DOHH2 (cell line): ENCODE measurements around the gene FUT8.

Experiments used
- H3F3A ChIP-seq: fragments of 200-600 bp; sonication (generic), shearing (Covaris generic); 2 replicates; pipeline ENCODE4 v1.6.0; 2016; ENCODE audit warnings: antibody characterized with exemption, mild to moderate bottlenecking; ENCODE audit not compliant: control insufficient read depth, insufficient read depth
- H3K27ac ChIP-seq: fragments of 200-600 bp; sonication (generic); 2 replicates; pipeline ENCODE4 v1.5.1; 2014; ENCODE audit warnings: low read depth, mild to moderate bottlenecking, low read length, moderate library complexity
- H3K27me3 ChIP-seq: fragments of 200-600 bp; sonication (generic); 2 replicates; pipeline ENCODE4 v1.6.1; 2014; ENCODE audit warnings: mild to moderate bottlenecking, low read length, mixed read lengths; ENCODE audit not compliant: control insufficient read depth
- H3K36me3 ChIP-seq: fragments of 200-600 bp; sonication (generic); 2 replicates; pipeline ENCODE4 v1.6.1; 2014; ENCODE audit warnings: mild to moderate bottlenecking, low read length, moderate library complexity, mixed read lengths; ENCODE audit not compliant: control insufficient read depth
- H3K4me1 ChIP-seq: fragments of 200-600 bp; sonication (generic); 2 replicates; pipeline ENCODE4 v1.6.1; 2014; ENCODE audit warnings: mild to moderate bottlenecking, low read length, mixed read lengths; ENCODE audit not compliant: control insufficient read depth
- H3K4me2 ChIP-seq: fragments of 200-600 bp; sonication (generic); 2 replicates; pipeline ENCODE4 v1.6.0; 2014; ENCODE audit warnings: mild to moderate bottlenecking, low read length, moderate library complexity
- H3K4me3 ChIP-seq: fragments of 200-600 bp; sonication (generic); 2 replicates; pipeline ENCODE4 v1.5.1; 2014; ENCODE audit warnings: mild to moderate bottlenecking, low read length, mixed read lengths
- H3K79me2 ChIP-seq: fragments of 200-600 bp; sonication (generic); 2 replicates; pipeline ENCODE4 v1.6.1; 2014; ENCODE audit warnings: mild to moderate bottlenecking, low read length, mixed read lengths; ENCODE audit not compliant: control insufficient read depth
- H3K9me2 ChIP-seq: fragments of 200-600 bp; sonication (generic); replicated peaks from 2 replicates; pipeline ENCODE4 v1.6.1; 2014; ENCODE audit warnings: mild to moderate bottlenecking, low read length, mixed read lengths; ENCODE audit not compliant: control insufficient read depth
- H3K9me3 ChIP-seq: fragments of 200-600 bp; sonication (generic); 2 replicates; pipeline ENCODE4 v1.6.1; 2014; ENCODE audit warnings: antibody characterized with exemption, low read length, mixed read lengths; ENCODE audit not compliant: control insufficient read depth, insufficient read depth
- H4K20me1 ChIP-seq: fragments of 200-600 bp; sonication (generic); 2 replicates; pipeline ENCODE4 v1.6.0; 2014; ENCODE audit warnings: low read depth, mild to moderate bottlenecking, antibody characterized with exemption, low read length, moderate library complexity; ENCODE audit not compliant: control insufficient read depth, insufficient read depth
- CTCF ChIP-seq: fragments of 200-600 bp; sonication (generic); IDR thresholded peaks from one replicate; pipeline ENCODE4 v1.5.1; 2014; ENCODE audit warnings: antibody characterized with exemption, mild to moderate bottlenecking, low read depth, low read length; ENCODE audit not compliant: poor library complexity, severe bottlenecking
- EZH2phosphoT487 ChIP-seq: fragments of 200-600 bp; sonication (generic); IDR thresholded peaks from 2 replicates; pipeline ENCODE4 v1.6.1; 2017; ENCODE audit warnings: borderline replicate concordance, mild to moderate bottlenecking, antibody characterized with exemption, low read length, moderate library complexity, mixed read lengths

Gene FUT8

DNA sequence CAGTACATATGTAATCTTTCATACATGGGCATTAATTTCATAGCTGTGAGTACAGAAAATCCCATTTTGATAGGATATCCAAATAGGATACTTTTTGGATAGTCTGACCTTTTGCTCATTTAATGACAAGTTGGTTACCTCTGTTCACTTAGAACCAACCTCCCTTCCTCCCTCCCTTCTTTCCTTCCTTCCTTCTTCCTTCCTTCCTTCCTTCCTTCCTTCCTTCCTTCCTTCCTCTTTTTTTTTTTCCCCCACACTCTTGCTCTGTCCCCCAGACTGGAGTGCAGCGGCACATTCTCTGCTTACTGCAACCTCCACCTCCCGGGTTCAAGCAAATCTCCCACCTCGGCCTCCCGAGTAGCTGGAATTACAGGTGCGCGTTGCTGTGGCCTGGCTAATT lies 162.9 kb downstream of the FUT8 start:
- Histone ChIP-seq H3K9me2 (no peaks in the 10 kb centered on the region), H3K27ac (no peak overlapping the region), H3K27me3 (no peaks in the 10 kb centered on the region), H3K4me3 (no peak overlapping the region), H3K9me3 (no peaks in the 10 kb centered on the region), H3K79me2 (peaks cover 54% of the 10 kb centered on the region), H3K4me1 (no peaks in the 10 kb centered on the region), H3F3A (no peaks in the 10 kb centered on the region), H4K20me1 (no peaks in the 10 kb centered on the region), H3K4me2 (no peak overlapping the region), H3K36me3 (peaks cover 17% of the 10 kb centered on the region)
- TF ChIP-seq EZH2phosphoT487 = no peak
- TF ChIP-seq CTCF = no peak

- no peaks in the 10 kb centered on the region for H4K20me1 ChIP-seq
- no peaks in the 10 kb centered on the region for H3K9me3 ChIP-seq
- no peak overlapping the region for H3K27ac ChIP-seq
These were observed 168.4 kb downstream of the FUT8 start for GRCh38 chr14:65580973-65581372.

DNA sequence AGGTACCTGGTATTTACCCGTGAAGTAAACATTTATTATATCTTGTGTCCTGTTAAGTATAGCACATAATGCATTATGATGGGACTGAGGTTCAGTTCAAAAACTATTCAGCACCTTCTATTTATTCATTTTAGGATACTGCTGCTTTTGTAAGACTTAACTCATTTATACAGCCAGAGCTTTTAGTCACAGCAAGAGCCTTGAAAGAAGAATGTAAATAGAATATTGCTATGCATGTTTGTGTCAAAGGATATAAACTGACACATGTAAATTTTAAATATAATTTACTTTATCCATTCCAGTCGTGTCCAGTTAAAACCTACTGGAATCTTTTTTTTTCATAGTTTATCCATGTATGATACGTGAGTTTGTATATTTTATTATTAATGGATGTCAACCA lies 168.8 kb downstream of the FUT8 start:
- Histone ChIP-seq H3K4me3 (no peak overlapping the region), H3K79me2 (peaks cover 50% of the 10 kb centered on the region), H3K9me3 (no peaks in the 10 kb centered on the region)

More at GRCh38 chr14:65580973-65581372, 168.4 kb downstream of the FUT8 start:
- H3K79me2 ChIP-seq = peaks cover 52% of the 10 kb centered on the region
- no peak overlapping the region for H3K4me3 ChIP-seq
- no peaks in the 10 kb centered on the region for H3K4me1 ChIP-seq
- H3K4me2 ChIP-seq = no peak overlapping the region
- H3F3A ChIP-seq = 0 out of 2 replicates have a peak, but pooled peaks cover 4% of the 10 kb centered on the region
- H3K36me3 ChIP-seq = no peaks in the 10 kb centered on the region
- no peaks in the 10 kb centered on the region for H3K9me2 ChIP-seq
- H3K27me3 ChIP-seq = no peaks in the 10 kb centered on the region
- TF ChIP-seq CTCF (no peak), EZH2phosphoT487 (no peak)

More for the DNA sequence above, 168.8 kb downstream of the FUT8 start:
- Histone ChIP-seq H3K4me1 (no peaks in the 10 kb centered on the region), H3F3A (0 out of 2 replicates have a peak, but pooled peaks cover 6% of the 10 kb centered on the region), H3K27me3 (no peaks in the 10 kb centered on the region), H3K9me2 (no peaks in the 10 kb centered on the region), H3K27ac (no peak overlapping the region), H3K36me3 (no peaks in the 10 kb centered on the region), H4K20me1 (no peaks in the 10 kb centered on the region), H3K4me2 (no peak overlapping the region)
- TF ChIP-seq CTCF = no peak
- no peak for TF ChIP-seq EZH2phosphoT487
